Eye (tissue), 1 donor: ENCODE results near the gene SH2B2.
"Not testable (repeated sequence)": the region's sequence is repeated elsewhere in the genome, so short reads cannot be mapped to it uniquely, and the experiment has no call there.

Experiments used
- DNase-seq: peaks from one replicate; pipeline ENCODE4 v3.0.0-alpha.2; 2015

The SH2B2 gene

GRCh38 chr7:102337420-102337819 is 50.8 kb downstream of the SH2B2 start:
- not testable (repeated sequence) for DNase-seq

DNA sequence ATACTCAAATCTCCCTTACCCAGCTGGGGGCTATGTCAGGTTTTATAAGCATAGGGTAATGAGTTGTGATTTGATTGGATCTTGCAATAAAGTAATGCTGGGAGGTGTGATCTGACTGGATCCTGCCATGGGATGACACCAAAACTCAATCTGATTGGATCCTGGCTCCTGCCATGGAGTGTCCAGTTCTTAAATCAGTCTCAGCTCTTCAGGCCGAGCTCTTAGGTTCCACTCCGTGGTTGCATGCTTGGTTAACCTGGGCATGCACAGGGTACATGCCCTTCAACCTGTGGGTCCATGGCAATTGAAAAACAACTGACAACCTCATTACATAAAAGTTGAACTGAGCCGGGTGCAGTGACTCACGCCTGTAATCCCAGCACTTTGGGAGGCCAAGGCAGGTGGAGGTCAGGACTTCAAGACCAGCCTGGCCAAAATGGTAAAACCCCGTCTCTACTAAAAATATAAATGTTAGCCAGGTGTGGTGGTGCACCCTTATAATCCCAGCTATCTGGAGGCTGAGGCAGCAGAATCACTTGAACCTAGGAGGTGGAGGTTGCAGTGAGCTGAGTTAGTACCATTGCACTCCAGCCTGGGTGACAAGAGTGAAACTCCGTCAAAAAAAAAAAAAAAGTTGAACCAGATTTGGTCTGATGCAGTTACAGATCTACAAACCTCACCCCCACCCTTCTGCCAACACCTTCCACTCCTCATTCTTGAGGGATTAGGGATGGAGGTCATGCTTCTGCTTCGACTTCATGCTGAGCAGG is 54.1 kb downstream of the SH2B2 start:
- DNase-seq = not testable (repeated sequence)

DNA sequence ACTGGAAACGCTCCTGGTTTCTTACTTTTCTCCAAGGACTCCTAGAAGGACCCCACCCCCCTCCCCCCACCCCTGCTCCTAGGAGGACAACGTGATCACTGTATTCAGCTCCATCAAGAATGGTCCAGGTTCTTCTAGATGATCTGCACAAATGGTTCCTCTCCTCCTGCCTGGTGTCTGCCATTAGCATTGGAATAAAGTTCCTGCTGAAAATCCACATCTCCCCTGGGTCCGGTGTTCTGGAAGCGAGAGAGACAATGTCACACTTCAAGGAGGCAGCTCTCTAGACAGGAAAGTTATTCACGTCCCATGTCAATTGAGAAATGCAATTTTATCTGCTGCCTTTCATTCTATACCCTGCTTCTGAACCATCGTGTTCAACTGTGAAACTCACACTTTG is 60.3 kb downstream of the SH2B2 start:
- not testable (repeated sequence) for DNase-seq

GRCh38 chr7:102356344-102356743 is 69.7 kb downstream of the SH2B2 start, which contains the start of gene SPDYE6:
Gene SPDYE6 (minus strand): TSS chr7:102356444. CDS start chr7:102356023, 421 bp downstream.
- DNase-seq = not testable (repeated sequence)

GRCh38 chr7:102363549-102364393 is 77.1 kb downstream of the SH2B2 start:
- peak; percentile 99 for DNase-seq

DNA sequence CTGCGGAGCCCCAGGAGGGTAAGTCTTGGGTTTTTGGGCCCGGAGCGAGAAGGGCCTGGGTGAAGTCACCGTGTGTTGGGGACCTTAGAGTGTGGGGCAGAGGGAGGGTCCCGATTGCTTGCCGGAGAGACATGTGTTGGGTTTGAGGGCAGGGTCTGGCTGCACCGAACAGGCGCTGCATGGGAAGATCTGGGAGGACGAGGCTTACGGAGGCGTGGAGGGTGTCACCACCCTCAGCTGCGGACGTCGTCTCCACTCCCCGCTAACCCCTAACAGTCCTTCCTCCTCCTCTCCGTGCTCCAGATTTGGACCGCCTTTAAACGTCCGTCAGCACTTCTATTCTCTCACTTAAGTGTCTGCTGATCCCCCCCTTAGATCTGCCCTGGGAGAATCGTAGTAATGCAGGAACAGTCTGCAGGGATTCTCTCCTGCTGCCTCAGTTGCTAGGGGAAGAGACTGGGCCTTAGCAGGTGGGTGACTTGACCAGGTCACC is 77.8 kb downstream of the SH2B2 start:
- not testable (repeated sequence) for DNase-seq

DNA sequence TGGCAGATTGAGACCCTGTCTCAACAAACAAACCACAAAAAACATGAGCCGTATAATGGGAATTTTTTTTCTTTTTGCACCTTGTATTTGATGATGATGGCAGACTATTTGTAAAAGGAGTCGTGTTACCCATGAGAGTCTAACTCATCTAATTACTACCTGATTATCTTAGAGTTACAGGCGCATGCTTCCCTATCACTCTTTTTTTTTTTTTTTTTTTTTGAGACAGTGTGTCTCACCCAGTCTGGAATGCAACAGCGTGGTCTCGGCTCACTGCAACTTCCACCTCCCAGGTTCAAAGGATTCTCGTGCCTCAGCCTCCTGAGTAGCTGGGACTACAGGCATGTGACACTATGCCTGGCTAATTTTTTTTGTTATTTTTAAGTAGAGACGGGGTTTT is 78.7 kb downstream of the SH2B2 start:
- not testable (repeated sequence) for DNase-seq

DNA sequence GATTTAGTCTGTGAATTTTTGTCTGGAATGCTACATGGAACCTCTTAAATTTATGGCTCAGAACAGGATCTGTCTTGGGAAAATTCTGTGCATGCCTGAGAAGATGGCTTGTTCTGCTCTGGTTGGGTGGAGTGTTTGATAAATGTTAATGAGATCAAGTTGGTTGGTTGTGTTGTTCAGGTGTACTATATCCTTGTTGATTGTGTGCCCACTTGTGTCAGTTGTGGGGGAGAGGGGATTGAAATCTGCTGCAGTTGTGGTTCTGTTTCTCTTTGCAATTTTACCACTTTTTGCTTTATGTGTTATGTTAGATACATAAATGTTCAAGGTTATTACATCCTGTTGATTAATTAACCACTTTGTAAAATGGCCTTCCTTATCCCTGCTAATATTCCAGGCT is 83.4 kb downstream of the SH2B2 start:
- DNase-seq = not testable (repeated sequence)
